ENCODE data around the gene SNX8. TPM values are rescaled to one million over a fixed set of nuclear protein-coding genes. Genes with fewer than 3 reads are reported as not detected.
"Not testable (repeated sequence)": the region's sequence is repeated elsewhere in the genome, so short reads cannot be mapped to it uniquely, and the experiment has no call there.

The SNX8 gene
- total and polyA plus RNA-seq, 2 donors (not counting 1 experiment from before 2014, with no cell fraction given) = 64.4 to 126 TPM

DNA sequence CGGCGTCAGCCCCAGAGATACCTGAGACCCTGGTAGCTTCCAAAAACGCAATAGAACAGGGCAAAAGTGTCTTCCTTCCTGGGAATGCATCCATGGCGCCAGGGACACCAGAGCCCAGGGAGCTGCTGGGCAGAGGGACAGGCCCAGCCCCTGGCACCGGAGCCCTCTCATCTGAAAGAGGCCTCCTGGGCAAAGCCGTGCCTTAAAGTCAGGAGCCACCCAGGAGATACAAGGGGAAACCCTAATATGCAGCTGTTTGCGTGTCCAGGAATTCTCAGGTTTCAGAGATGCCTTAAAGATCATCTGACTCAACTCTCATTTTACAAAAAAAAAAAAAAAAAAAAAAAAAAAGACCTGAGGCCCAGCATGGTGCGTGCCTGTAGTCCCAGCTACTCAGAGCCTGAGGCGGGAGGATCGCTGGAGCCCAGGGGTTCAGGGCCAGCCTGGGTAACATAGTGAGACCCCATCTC is 44.2 kb downstream of the SNX8 start:
- POLR2A ChIA-PET = interaction anchor here (0.6 kb wide), 1 partner anchor 10 kb away, joined by 3 read pairs; no protein-coding TSS in a partner anchor
- TF ChIP-seq EZH2 (IDR thresholded peaks at IDR 0.05; ENCODE audit: borderline replicate concordance, insufficient read depth, low read depth, low read length, poor library complexity, severe bottlenecking) = no peak
- TF ChIP-seq CTCF (IDR thresholded peaks at IDR 0.05) = no peak

DNA sequence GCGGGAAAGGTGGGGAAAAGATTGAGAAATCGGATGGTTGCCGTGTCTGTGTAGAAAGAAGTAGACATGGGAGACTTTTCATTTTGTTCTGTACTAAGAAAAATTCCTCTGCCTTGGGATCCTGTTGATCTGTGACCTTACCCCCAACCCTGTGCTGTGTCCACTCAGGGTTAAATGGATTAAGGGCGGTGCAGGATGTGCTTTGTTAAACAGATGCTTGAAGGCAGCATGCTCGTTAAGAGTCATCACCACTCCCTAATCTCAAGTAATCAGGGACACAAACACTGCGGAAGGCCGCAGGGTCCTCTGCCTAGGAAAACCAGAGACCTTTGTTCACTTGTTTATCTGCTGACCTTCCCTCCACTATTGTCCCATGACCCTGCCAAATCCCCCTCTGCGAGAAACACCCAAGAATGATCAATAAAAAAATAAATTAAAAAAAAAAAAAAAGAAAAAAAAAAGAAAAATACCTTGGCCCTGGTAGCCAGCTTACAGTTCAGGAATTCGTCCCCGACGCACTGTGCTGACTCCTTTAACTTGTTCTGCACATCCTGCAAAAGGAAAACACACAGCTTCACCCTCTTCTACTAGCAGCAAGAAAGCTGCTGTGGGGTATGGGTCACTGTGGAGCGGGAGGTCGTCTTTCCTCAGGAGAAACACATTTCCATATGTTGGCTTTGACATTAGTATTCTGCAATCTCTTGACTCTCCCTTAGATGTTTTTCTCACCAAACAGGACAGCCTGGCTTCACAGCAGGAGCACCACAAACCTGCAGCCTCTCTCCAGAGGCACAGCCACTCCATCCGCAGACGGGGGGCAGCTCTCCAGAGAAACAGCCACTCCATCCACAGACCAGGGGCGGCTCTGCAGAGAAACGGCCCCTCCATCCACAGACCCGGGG is 44.9 kb downstream of the SNX8 start:
- H2AFZ ChIP-seq (ENCODE audit: insufficient read depth, low read depth, low read length, poor library complexity, severe bottlenecking); H3K4me1 Mint-ChIP-seq; H3K4me1 ChIP-seq (ENCODE audit: control insufficient read depth in 2 of 2, insufficient read depth in 2 of 2, low read length in 2 of 2); H3K4me3 Mint-ChIP-seq; intact Hi-C loops (cut with micrococcal nuclease); H3K4me2 ChIP-seq (replicated peaks; ENCODE audit: low read depth, low read length, poor library complexity, severe bottlenecking); H3K27me3 Mint-ChIP-seq; H3K27ac ChIP-seq (ENCODE audit: low read length in 2 of 2); H3K27ac Mint-ChIP-seq; H3K9ac ChIP-seq (ENCODE audit: low read length); H3K9me3 ChIP-seq (ENCODE audit: control extremely low read depth in 1 of 3, control insufficient read depth in 2 of 3, insufficient read depth in 1 of 3, low read length in 2 of 3); CTCF ChIA-PET; H3K27me3 ChIP-seq (replicated peaks in 1 of 4; ENCODE audit: control extremely low read depth in 1 of 4, control insufficient read depth in 3 of 4, insufficient read depth in 4 of 4, low read length in 3 of 4); ATAC-seq (ENCODE audit: low read depth); H3K4me3 ChIP-seq (ENCODE audit: control extremely low read depth in 1 of 5, extremely low read depth in 1 of 5, insufficient read depth in 1 of 5, low read depth in 2 of 5, low read length in 4 of 5); H4K20me1 ChIP-seq (ENCODE audit: control insufficient read depth, insufficient read depth, low read length, poor library complexity, severe bottlenecking); H3K9me3 Mint-ChIP-seq (ENCODE audit: insufficient read depth); DNase-seq: not testable (repeated sequence)
- 88% methylated on average over 5 of the region's 18 CpGs for WGBS (ENCODE audit: insufficient coverage)
- POLR2A ChIA-PET = interaction anchor here (0.6 kb wide), 1 partner anchor 11 kb away, joined by 3 read pairs; no protein-coding TSS in a partner anchor
- H3K79me2 ChIP-seq (ENCODE audit: control insufficient read depth, insufficient read depth, low read length) = peaks cover 10% of the 10 kb centered on the region
- peaks cover 0 to 51% of the 10 kb centered on the region in 2 experiments for H3K36me3 ChIP-seq (replicated peaks in 1 of 2; ENCODE audit: control extremely low read depth in 1 of 2, control insufficient read depth in 1 of 2, extremely low read depth in 1 of 2, insufficient read depth in 2 of 2, low read length in 1 of 2)

More for the DNA sequence above, 44.2 kb downstream of the SNX8 start:
- Mint-ChIP-seq H3K27me3 (no peaks in the 10 kb centered on the region), H3K9me3 (ENCODE audit: insufficient read depth) (no peaks in the 10 kb centered on the region), H3K27ac (no peak overlapping the region), H3K4me3 (no peak overlapping the region), H3K4me1 (no peaks in the 10 kb centered on the region)
- Histone ChIP-seq H3K27me3 (replicated peaks in 1 of 4; ENCODE audit: control extremely low read depth in 1 of 4, control insufficient read depth in 3 of 4, insufficient read depth in 4 of 4, low read length in 3 of 4) (no peaks in the 10 kb centered on the region), H3K4me2 (replicated peaks; ENCODE audit: low read depth, low read length, poor library complexity, severe bottlenecking) (no peak overlapping the region), H3K9me3 (ENCODE audit: control extremely low read depth in 1 of 3, control insufficient read depth in 2 of 3, insufficient read depth in 1 of 3, low read length in 2 of 3) (peaks cover 0 to 3% (median 0%) of the 10 kb centered on the region in 3 donors), H4K20me1 (ENCODE audit: control insufficient read depth, insufficient read depth, low read length, poor library complexity, severe bottlenecking) (no peaks in the 10 kb centered on the region), H3K9ac (ENCODE audit: low read length) (no peak overlapping the region), H2AFZ (ENCODE audit: insufficient read depth, low read depth, low read length, poor library complexity, severe bottlenecking) (no peak overlapping the region), H3K4me1 (ENCODE audit: control insufficient read depth in 2 of 2, insufficient read depth in 2 of 2, low read length in 2 of 2) (no peaks in the 10 kb centered on the region), H3K36me3 (replicated peaks in 1 of 2; ENCODE audit: control extremely low read depth in 1 of 2, control insufficient read depth in 1 of 2, extremely low read depth in 1 of 2, insufficient read depth in 2 of 2, low read length in 1 of 2) (peaks cover 0 to 54% of the 10 kb centered on the region in 2 experiments), H3K27ac (ENCODE audit: low read length in 2 of 2) (no peak overlapping the region), H3K4me3 (ENCODE audit: control extremely low read depth in 1 of 5, extremely low read depth in 1 of 5, insufficient read depth in 1 of 5, low read depth in 2 of 5, low read length in 4 of 5) (no peak overlapping the region), H3K79me2 (ENCODE audit: control insufficient read depth, insufficient read depth, low read length) (peaks cover 10% of the 10 kb centered on the region)
- intact Hi-C loops (cut with micrococcal nuclease) = no loop called here
- CTCF ChIA-PET = no interaction called here
- WGBS (ENCODE audit: insufficient coverage) = 100% methylated on average over 10 of the region's 10 CpGs
- ATAC-seq (ENCODE audit: low read depth) (no peak), DNase-seq (no peak)

Measured in B cell (primary cell).